ENCODE data around the gene NAA38. TPM values are rescaled to one million over a fixed set of nuclear protein-coding genes. Genes with fewer than 3 reads are reported as not detected.
"Not testable (repeated sequence)": the region's sequence is repeated elsewhere in the genome, so short reads cannot be mapped to it uniquely, and the experiment has no call there.

Gene NAA38
- total RNA-seq, 1 experiment from 2014 or later = 46.3 TPM

GRCh38 chr17:7809791-7810343, 47.5 kb downstream of the NAA38 start:
- not testable (repeated sequence) for DNase-seq (ENCODE audit: low spot score); H3K36me3 Mint-ChIP-seq; H3K27ac Mint-ChIP-seq; H3K4me3 Mint-ChIP-seq; H3K27me3 Mint-ChIP-seq (ENCODE audit: low read depth); ATAC-seq; H3K9me3 Mint-ChIP-seq; H3K4me1 Mint-ChIP-seq
- CTCF ChIA-PET = interaction anchor here (0.5 kb wide), 1 partner anchor 9 kb away, joined by 3 read pairs; no protein-coding TSS in a partner anchor
- POLR2A ChIA-PET = interaction anchor here (0.6 kb wide), 1 partner anchor 652 kb away, joined by 4 read pairs; no protein-coding TSS in a partner anchor

GRCh38 chr17:7809086-7809790, 48.1 kb downstream of the NAA38 start:
- ChIA-PET POLR2A (interaction anchor here (0.6 kb wide), 1 partner anchor 9 kb away, joined by 3 read pairs; no protein-coding TSS in a partner anchor), CTCF (interaction anchor here (0.5 to 0.7 kb wide), 2 partner anchors 8 to 284 kb away, joined by 3 read pairs; no protein-coding TSS in a partner anchor)
- Mint-ChIP-seq H3K4me1 (peaks cover under 1% of the 10 kb centered on the region; the same call in 1 of the 2 replicates), H3K27ac (no peak overlapping the region), H3K4me3 (no peak overlapping the region), H3K9me3 (no peaks in the 10 kb centered on the region), H3K27me3 (ENCODE audit: low read depth) (peaks cover 3% of the 10 kb centered on the region), H3K36me3 (no peaks in the 10 kb centered on the region)
- no peak for TF ChIP-seq ZNF121 (CRISPR knock-in tag; IDR thresholded peaks at IDR 0.05)
- no peak for DNase-seq (ENCODE audit: low spot score)
- no peak for ATAC-seq

- H3K36me3 Mint-ChIP-seq = no peaks in the 10 kb centered on the region
- H3K27me3 Mint-ChIP-seq (ENCODE audit: low read depth) = peaks cover 3% of the 10 kb centered on the region
- no peak for TF ChIP-seq RELA (CRISPR knock-in tag; IDR thresholded peaks at IDR 0.05; ENCODE audit: borderline replicate concordance)
- TF ChIP-seq ERG (CRISPR knock-in tag; IDR thresholded peaks at IDR 0.05) = no peak
- no peak for TF ChIP-seq TEAD1 (CRISPR knock-in tag; IDR thresholded peaks at IDR 0.05)
- no peak for TF ChIP-seq MYBL2 (CRISPR knock-in tag; IDR thresholded peaks at IDR 0.05)
- TF ChIP-seq ZNF317 (CRISPR knock-in tag; IDR thresholded peaks at IDR 0.05; ENCODE audit: borderline replicate concordance, low read depth) = no peak
- TF ChIP-seq ZBTB43 (CRISPR knock-in tag; IDR thresholded peaks at IDR 0.05) = no peak
- no peak for TF ChIP-seq ATF6 (CRISPR knock-in tag; IDR thresholded peaks at IDR 0.05)
- ChIA-PET CTCF (interaction anchor here (0.5 kb wide), 1 partner anchor 59 kb away, joined by 4 read pairs; no protein-coding TSS in a partner anchor), POLR2A (no interaction called here)
- no peak overlapping the region for H3K27ac Mint-ChIP-seq
- DNase-seq (ENCODE audit: low spot score) (no peak), ATAC-seq (no peak)
- H3K4me3 Mint-ChIP-seq = no peak overlapping the region
- no peaks in the 10 kb centered on the region for H3K9me3 Mint-ChIP-seq
- peaks cover 6% of the 10 kb centered on the region for H3K4me1 Mint-ChIP-seq
Measured at GRCh38 chr17:7807206-7807605, 50.2 kb downstream of the NAA38 start.

Other genes starting within 250 kb of the NAA38 start
- gene FXR2, start 242.7 kb downstream of the NAA38 start, total RNA-seq (2021) = 32.5 to 35.1 TPM (median 33.3 TPM) in 3 replicates
- 68.3 to 75.8 TPM (median 73.1 TPM) in 3 replicates for gene SAT2, start 229.7 kb downstream of the NAA38 start, total RNA-seq (2021)
- 0.83 to 1.2 TPM (median 1.1 TPM) in 3 replicates for gene SHBG, start 227.4 kb downstream of the NAA38 start, total RNA-seq (2021)
- 29.1 to 37.5 TPM (median 35.9 TPM) in 3 replicates for gene ATP1B2, start 206.6 kb downstream of the NAA38 start, total RNA-seq (2021)
- 173 to 179 TPM (median 176 TPM) in 3 replicates for gene TP53, start 170.1 kb downstream of the NAA38 start, total RNA-seq (2021)
- 35.5 to 37.3 TPM (median 37.2 TPM) in 3 replicates for gene WRAP53, start 169.1 kb downstream of the NAA38 start, total RNA-seq (2021)
- 14.3 to 14.7 TPM (median 14.5 TPM) in 3 replicates for gene EFNB3, start 152.4 kb downstream of the NAA38 start, total RNA-seq (2021)
- gene DNAH2, start 139.8 kb downstream of the NAA38 start, total RNA-seq (2021) = 0.17 to 0.34 TPM (median 0.27 TPM) in 3 replicates
- gene KDM6B, start 23.3 kb downstream of the NAA38 start, total RNA-seq (2021) = 13.2 to 16.1 TPM (median 15.8 TPM) in 3 replicates
- 2.9 to 3.9 TPM (median 3.6 TPM) in 3 replicates for gene TMEM88, start 2.5 kb downstream of the NAA38 start, total RNA-seq (2021)
- gene CYB5D1, start 444 bp upstream of the NAA38 start, total RNA-seq (2021) = 14.0 to 15.2 TPM (median 14.3 TPM) in 3 replicates
- gene CHD3, start 31.2 kb upstream of the NAA38 start, total RNA-seq (2021) = 38.9 to 42.0 TPM (median 39.5 TPM) in 3 replicates
- gene RNF227, start 58.7 kb upstream of the NAA38 start, total RNA-seq (2021) = 0.83 to 1.8 TPM (median 0.94 TPM) in 3 replicates
- gene KCNAB3, start 72.3 kb upstream of the NAA38 start, total RNA-seq (2021) = 3.2 to 6.7 TPM (median 6.5 TPM) in 3 replicates
- gene TRAPPC1, start 74.4 kb upstream of the NAA38 start, total RNA-seq (2021) = 99.7 to 135 TPM (median 125 TPM) in 3 replicates
- gene CNTROB, start 74.6 kb upstream of the NAA38 start, total RNA-seq (2021) = 37.0 to 39.7 TPM (median 38.5 TPM) in 3 replicates
- 0.87 to 1.9 TPM (median 1.1 TPM) in 3 replicates for gene GUCY2D, start 145.1 kb upstream of the NAA38 start, total RNA-seq (2021)
- gene ALOX15B, start 181.5 kb upstream of the NAA38 start, total RNA-seq (2021) = 0.22 to 0.87 TPM (median 0.73 TPM) in 3 replicates
- 0.72 to 1.8 TPM (median 0.82 TPM) in 3 replicates for gene ALOX12B, start 230.2 kb upstream of the NAA38 start, total RNA-seq (2021)

Data from WTC11 (cell line).